K562 (cell line): ENCODE measurements around the gene GTF2A2. TPM values are rescaled to one million over a fixed set of nuclear protein-coding genes. Genes with fewer than 3 reads are reported as not detected.

ENCODE experiments used
- CAMTA2 ChIP-seq: fragments of 250-450 bp; sonication (Bioruptor Pico); conservative IDR thresholded peaks from 2 replicates; pipeline ENCODE4 v1.5.1; 2022
- ESRRB ChIP-seq: fragments of 250-450 bp; sonication (Bioruptor Pico); IDR thresholded peaks from 2 replicates; pipeline ENCODE4 v1.5.0; 2020; ENCODE audit warnings: mild to moderate bottlenecking, moderate library complexity, borderline replicate concordance
- GTF2A2 ChIP-seq: IDR thresholded peaks from 2 replicates; pipeline ENCODE4 v1.6.1; 2016; ENCODE audit warnings: mild to moderate bottlenecking, missing genetic modification characterization, missing compliant biosample characterization
- KDM1A ChIP-seq, 2 experiments: fragments of 450-650 bp; IDR thresholded peaks; 2 replicates each; pipeline ENCODE4 v1.6.1; 2016; ENCODE audit warnings: mild to moderate bottlenecking in 2 of 2
- MAFK ChIP-seq: IDR thresholded peaks from 2 replicates; pipeline ENCODE4 v1.6.1; 2011; ENCODE audit warnings: low read length, improper control_type of control experiment
- MGA ChIP-seq: fragments of 450-650 bp; IDR thresholded peaks from 2 replicates; pipeline ENCODE4 v1.6.1; 2016; ENCODE audit warnings: mild to moderate bottlenecking, moderate library complexity
- NFE2L1 ChIP-seq: fragments of 450-650 bp; IDR thresholded peaks from 2 replicates; pipeline ENCODE4 v1.6.1; 2016; ENCODE audit warnings: missing genetic modification characterization, low read depth, mild to moderate bottlenecking, missing compliant biosample characterization, moderate library complexity, borderline replicate concordance
- NFIX ChIP-seq: fragments of 250-450 bp; sonication (Bioruptor Pico); IDR thresholded peaks from 2 replicates; pipeline ENCODE4 v1.4.0; 2020; ENCODE audit warnings: low read depth, mild to moderate bottlenecking, moderate library complexity
- SIRT6 ChIP-seq: IDR thresholded peaks from one replicate; pipeline ENCODE4 v1.6.1; 2012; ENCODE audit warnings: low read depth, mild to moderate bottlenecking, control low read depth, inconsistent platforms, low read length, moderate library complexity
- TCF3 ChIP-seq: sonication (generic); formaldehyde crosslinking; IDR thresholded peaks from 2 replicates; pipeline ENCODE4 v1.4.0; 2020; ENCODE audit warnings: mild to moderate bottlenecking, missing genetic modification reagents
- THRAP3 ChIP-seq: fragments of 450-650 bp; IDR thresholded peaks from 2 replicates; pipeline ENCODE4 v1.6.1; 2016; ENCODE audit warnings: mild to moderate bottlenecking, inconsistent platforms, borderline replicate concordance
- ZKSCAN1 ChIP-seq: fragments of 150-350 bp; IDR thresholded peaks from 2 replicates; pipeline ENCODE4 v1.6.1; 2016; ENCODE audit warnings: low read depth, low read length
- ZNF444 ChIP-seq: fragments of 250-450 bp; sonication (Bioruptor Pico); IDR thresholded peaks from 2 replicates; pipeline ENCODE4 v1.4.0; 2020; ENCODE audit warnings: mild to moderate bottlenecking, moderate library complexity
- ZNF511 ChIP-seq: sonication (generic); formaldehyde crosslinking; IDR thresholded peaks from 2 replicates; pipeline ENCODE4 v1.8.0; 2022; ENCODE audit warnings: mild to moderate bottlenecking, missing genetic modification reagents
- ZNF696 ChIP-seq: fragments of 250-450 bp; sonication (Bioruptor Pico); conservative IDR thresholded peaks from 2 replicates; pipeline ENCODE4 v1.4.0; 2020; ENCODE audit warnings: mild to moderate bottlenecking, moderate library complexity
- polyA plus RNA-seq, 8 experiments: library from polyadenylated mRNA; depleted of rRNA in 4 of 8; stranded (reverse) in 5 of 8; unstranded in 3 of 8; fragments of >200 nt; fragmentation: Nextera tagmentation in 2 of 8; fragmentation: Illumina TruSeq in 1 of 8; extraction: Ambion mirVana in 2 of 8; extraction: Trizol in 1 of 8; gene quantifications; 2 replicates each; pipeline versions ENCODE4 v1.2.1 to v1.2.3, GENCODE V29; 2011 to 2014; ENCODE audit warnings: inconsistent platforms in 1 of 8, missing spikeins in 1 of 8
- total RNA-seq, 7 experiments: library from RNA; depleted of rRNA in 6 of 7; stranded (reverse); fragments of >200 nt in 6 of 7; fragmentation: Illumina TruSeq in 2 of 7; extraction: Trizol in 2 of 7; gene quantifications; 2 replicates each; pipeline versions ENCODE4 v1.2.1 to v1.2.3, GENCODE V29; 2011 to 2021; ENCODE audit warnings: low replicate concordance in 1 of 7

GTF2A2 gene
- total and polyA plus RNA-seq, 9 of the 15 experiments (the other 6 are each of a cell fraction or from before 2014, with no cell fraction given) = 128 to 656 (median 172) TPM

- TF ChIP-seq SIRT6 (no peak), ESRRB (CRISPR knock-in tag) (no peak), MAFK (no peak), CAMTA2 (CRISPR knock-in tag) (no peak), ZKSCAN1 (no peak), ZNF511 (CRISPR knock-in tag) (peak; percentile 85; the same call in 1 of the 2 replicates), THRAP3 (no peak), KDM1A (IDR thresholded peaks at IDR 0.05) (no peak), GTF2A2 (tag) (peak; percentile 69), TCF3 (no peak), ZNF444 (no peak), NFIX (CRISPR knock-in tag) (no peak), NFE2L1 (tag) (no peak), MGA (peak; percentile 88), ZNF696 (no peak)
Measured at GRCh38 chr15:59656897-59657634, at the start of gene GTF2A2 (continued).
